Measurements from ENCODE around the gene SUSD6.

SUSD6 gene

GRCh38 chr14:69666112-69666511, 54.7 kb downstream of the SUSD6 start:
- no peak overlapping the region for H3K27ac ChIP-seq
- no peak for TF ChIP-seq ZFX (IDR thresholded peaks at IDR 0.05)
- TF ChIP-seq CTCF (conservative IDR thresholded peaks at IDR 0.05) = no peak

DNA sequence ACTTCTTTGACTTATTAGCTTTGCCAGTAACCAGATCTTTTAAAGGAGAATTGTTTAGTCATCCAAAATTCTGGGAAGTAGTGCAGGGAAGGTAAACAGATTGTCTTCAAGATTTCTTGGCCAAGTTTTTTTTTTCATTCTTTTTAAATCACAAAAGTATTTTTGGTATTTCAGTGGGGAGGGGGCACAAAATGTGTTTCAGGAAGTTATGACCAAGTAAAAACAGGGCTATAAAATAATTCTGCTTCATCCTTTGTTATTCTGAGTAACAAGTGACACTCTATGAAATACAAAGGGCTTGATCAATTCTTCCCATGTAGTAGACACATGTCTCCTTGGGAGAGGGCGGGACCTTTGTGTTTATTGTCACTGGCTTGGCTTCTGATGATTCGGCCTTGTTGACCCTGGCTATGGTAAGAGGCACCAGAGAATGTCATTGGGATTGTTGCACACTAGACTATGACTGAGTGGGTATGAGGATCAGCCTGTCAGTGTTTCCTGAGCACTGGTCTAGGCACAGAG, 55.4 kb downstream of the SUSD6 start:
- H3K27ac ChIP-seq = peak overlapping the region; percentile 53
- no peak for TF ChIP-seq CTCF (conservative IDR thresholded peaks at IDR 0.05)
- no peak for TF ChIP-seq ZFX (IDR thresholded peaks at IDR 0.05)

DNA sequence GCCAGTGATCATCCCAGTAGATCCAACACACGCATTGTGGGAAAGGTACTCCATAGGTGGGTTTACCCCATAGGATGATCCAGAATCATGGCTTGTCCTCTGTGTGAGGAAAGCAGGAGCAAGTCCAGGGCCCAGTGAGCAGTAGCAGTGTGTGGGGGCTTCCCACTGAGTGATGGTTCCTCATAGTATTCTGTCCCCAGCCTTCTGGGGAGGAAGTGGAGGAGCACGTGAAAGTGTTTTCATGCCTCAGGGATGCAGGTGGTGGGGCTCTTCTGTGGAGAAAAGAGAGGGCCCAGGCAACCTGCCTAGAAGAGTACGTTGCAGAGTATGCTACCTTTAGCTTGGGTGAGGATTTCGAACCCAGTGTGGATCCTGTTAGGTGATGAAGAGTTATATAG, 56.5 kb downstream of the SUSD6 start:
- H3K27ac ChIP-seq = peak overlapping the region; percentile 53
- TF ChIP-seq ZFX (IDR thresholded peaks at IDR 0.05) (no peak), CTCF (conservative IDR thresholded peaks at IDR 0.05) (no peak)

DNA sequence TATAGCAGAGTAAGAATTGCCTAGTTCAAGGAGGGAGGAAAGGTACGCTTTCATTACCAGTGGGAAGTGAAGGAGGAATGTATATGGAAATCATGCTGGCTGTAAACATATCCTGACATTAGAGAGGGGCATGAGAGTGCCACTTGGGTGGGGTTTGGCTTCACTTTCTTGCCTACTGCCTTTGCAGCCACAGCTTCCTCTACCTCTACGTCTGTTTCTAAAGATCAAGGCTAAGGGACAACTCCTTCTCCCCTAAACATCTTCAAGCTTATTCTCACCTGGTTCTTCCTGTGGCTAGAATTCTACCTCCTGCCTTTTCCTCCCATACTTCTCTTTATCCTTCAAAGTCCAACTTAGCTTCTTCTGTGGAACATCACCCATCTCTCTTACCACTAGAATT, 58.0 kb downstream of the SUSD6 start:
- no peak overlapping the region for H3K27ac ChIP-seq
- no peak for TF ChIP-seq CTCF (conservative IDR thresholded peaks at IDR 0.05)
- TF ChIP-seq ZFX (IDR thresholded peaks at IDR 0.05) = no peak

DNA sequence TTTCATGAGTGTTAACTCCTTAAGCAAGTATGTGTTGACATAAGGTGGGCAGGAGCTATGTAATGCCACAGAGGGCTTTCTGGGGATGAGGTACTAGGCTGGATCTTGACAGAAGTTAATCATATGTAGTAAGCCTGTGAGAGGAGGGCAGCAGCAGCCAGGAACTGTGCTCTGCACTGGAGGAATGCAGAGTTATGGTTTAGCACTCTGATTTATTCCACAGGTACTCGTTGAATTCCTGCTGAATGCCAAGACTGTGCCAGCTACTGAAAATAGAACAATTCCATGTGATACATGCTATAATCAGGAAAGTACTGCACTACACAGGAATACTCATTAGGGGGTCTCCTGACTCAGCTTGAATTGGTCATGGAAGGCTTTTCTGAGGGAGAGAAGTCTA, 58.7 kb downstream of the SUSD6 start:
- TF ChIP-seq ZFX (IDR thresholded peaks at IDR 0.05) (no peak), CTCF (conservative IDR thresholded peaks at IDR 0.05) (no peak)
- H3K27ac ChIP-seq = no peak overlapping the region

- no peak for TF ChIP-seq ZFX (IDR thresholded peaks at IDR 0.05)
- TF ChIP-seq CTCF (conservative IDR thresholded peaks at IDR 0.05) = no peak
- H3K27ac ChIP-seq = no peak overlapping the region
Observed at GRCh38 chr14:69671365-69672030, 60.1 kb downstream of the SUSD6 start.

DNA sequence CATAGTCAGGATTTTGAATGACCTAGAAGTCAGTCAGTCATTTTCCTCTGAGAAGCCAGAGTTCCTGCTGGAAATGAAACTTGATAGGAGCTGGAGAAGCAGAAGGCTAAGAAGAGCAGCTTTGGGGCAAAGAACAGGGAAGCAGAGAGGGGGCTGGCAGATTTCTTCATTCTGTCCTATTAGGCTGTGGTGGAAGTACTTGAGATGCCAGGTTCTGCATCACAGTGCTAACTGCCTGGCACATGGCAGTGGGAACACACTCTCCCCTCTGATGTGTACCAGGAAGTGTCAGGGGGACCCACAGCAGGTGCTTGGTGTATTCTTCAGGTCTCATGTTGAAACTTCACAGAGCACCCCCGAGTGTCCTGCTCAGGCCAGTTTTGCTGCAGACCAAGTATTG, 61.0 kb downstream of the SUSD6 start:
- TF ChIP-seq ZFX (IDR thresholded peaks at IDR 0.05) (no peak), CTCF (conservative IDR thresholded peaks at IDR 0.05) (no peak)
- H3K27ac ChIP-seq = no peak overlapping the region
